K562 treated with DMSO at 1 percent for 24 hours (cell line): ENCODE data around the gene UBAP1L. TPM values are rescaled to one million over a fixed set of nuclear protein-coding genes. Genes with fewer than 3 reads are reported as not detected.

ENCODE experiments used
- total RNA-seq: library from RNA; unstranded; fragments of 300-600 nt; gene quantifications from 2 replicates; pipeline ENCODE4 v1.2.3, GENCODE V29; 2022; ENCODE audit warnings: low read depth; ENCODE audit not compliant: insufficient read depth

The UBAP1L gene
- total RNA-seq: 1.1 and 1.6 TPM in 2 replicates

GRCh38 chr15:65115086-65115485 lies at the start of gene UBAP1L:
TSS of gene UBAP1L (minus strand) at chr15:65115200. CDS start at chr15:65106215, 8,985 bp downstream.

GRCh38 chr15:65133548-65134200 lies 18.7 kb upstream of the UBAP1L start, which contains the start of gene PDCD7:
TSS of gene PDCD7 (minus strand) at chr15:65133808. CDS start at chr15:65133781, 27 bp downstream.

GRCh38 chr15:65076486-65077290 lies 38.3 kb downstream of the UBAP1L start, which contains the start of gene KBTBD13:
TSS of gene KBTBD13 (plus strand) at chr15:65076746. CDS start at chr15:65076816, 70 bp downstream.

GRCh38 chr15:65067645-65068402 lies 47.2 kb downstream of the UBAP1L start, which contains the start of gene RASL12:
TSS of gene RASL12 (minus strand) at chr15:65067991. CDS start at chr15:65067835, 156 bp downstream.

GRCh38 chr15:65044724-65045481 lies 70.1 kb downstream of the UBAP1L start, which contains the start of gene SLC51B:
TSS of gene SLC51B (plus strand) at chr15:65045387. CDS start at chr15:65050005, 4,618 bp downstream.

Other genes with a start within 250 kb of the UBAP1L start
- 0.24 and 1.4 TPM in 2 replicates for gene ANKDD1A, start 203.3 kb downstream of the UBAP1L start, total RNA-seq
- gene SPG21, start 125.3 kb downstream of the UBAP1L start, total RNA-seq: 72.2 and 81.9 TPM in 2 replicates
- 14.0 and 39.9 TPM in 2 replicates for gene MTFMT, start 85.6 kb downstream of the UBAP1L start, total RNA-seq
- gene SLC51B, start 69.8 kb downstream of the UBAP1L start, total RNA-seq: not detected in 2 replicates
- gene RASL12, start 47.2 kb downstream of the UBAP1L start, total RNA-seq: not detected in 2 replicates
- gene KBTBD13, start 38.5 kb downstream of the UBAP1L start, total RNA-seq: 0.17 TPM in 1 of 2 replicates, not detected in the other
- gene PDCD7, start 18.6 kb upstream of the UBAP1L start, total RNA-seq: 34.8 and 35.7 TPM in 2 replicates
- 31.3 and 37.9 TPM in 2 replicates for gene CLPX, start 70.1 kb upstream of the UBAP1L start, total RNA-seq
- gene CILP, start 96.3 kb upstream of the UBAP1L start, total RNA-seq: 0.03 TPM in 1 of 2 replicates, not detected in the other
- gene PARP16, start 171.7 kb upstream of the UBAP1L start, total RNA-seq: 18.4 and 19.1 TPM in 2 replicates
- gene RNU5A-1, start 180.9 kb upstream of the UBAP1L start, total RNA-seq: not detected in 2 replicates
- gene RNU5B-1, start 189.5 kb upstream of the UBAP1L start, total RNA-seq: not detected in 2 replicates